Stimulated activated naive CD4-positive, alpha-beta T cell (primary cell): Measurements from ENCODE around the gene PRRG1.
"Not testable (repeated sequence)": the region's sequence is repeated elsewhere in the genome, so short reads cannot be mapped to it uniquely, and the experiment has no call there.

Experiments used
- DNase-seq, 6 experiments: peaks; one replicate each; lab custom pipeline; 2025; lab: John Stamatoyannopoulos, UW

Gene PRRG1

DNA sequence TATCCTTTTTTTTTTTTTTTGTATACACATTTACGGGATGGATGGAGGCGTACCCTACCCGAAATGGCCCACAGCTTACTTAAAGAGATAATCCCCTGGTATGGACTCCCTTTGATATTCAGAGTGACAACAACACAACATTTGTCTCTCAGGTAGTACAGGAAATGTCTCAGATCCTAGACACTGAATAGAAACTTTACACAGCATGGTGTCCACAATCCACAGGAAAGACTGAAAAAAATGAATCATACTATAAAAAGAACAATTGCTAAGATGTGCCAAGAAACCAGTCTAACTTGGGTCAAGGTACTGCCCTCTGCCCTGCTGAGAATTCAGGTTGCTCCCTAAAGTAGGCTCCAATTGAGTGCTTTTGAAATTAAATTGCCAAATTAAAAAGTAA is 121.5 kb downstream of the PRRG1 start:
- no peak for DNase-seq

DNA sequence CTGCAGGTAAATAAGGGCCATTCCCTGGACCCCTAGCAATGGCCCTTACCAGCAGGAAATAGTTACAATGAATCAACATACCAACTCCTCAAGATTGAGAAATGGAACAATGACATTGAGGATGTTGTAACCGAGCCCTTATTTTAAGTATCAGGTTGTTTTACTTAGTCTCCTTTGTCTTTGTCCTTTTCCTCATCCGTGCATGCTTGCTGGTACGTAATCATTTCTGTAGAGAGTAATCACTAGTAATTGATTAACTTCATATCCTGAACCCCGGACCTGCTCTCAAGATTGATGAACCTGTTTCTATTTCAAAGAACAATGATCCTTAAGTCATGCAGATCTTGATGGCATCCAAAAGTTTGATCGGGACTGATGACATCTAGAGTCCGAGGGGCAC is 123.7 kb downstream of the PRRG1 start:
- no peak for DNase-seq

DNA sequence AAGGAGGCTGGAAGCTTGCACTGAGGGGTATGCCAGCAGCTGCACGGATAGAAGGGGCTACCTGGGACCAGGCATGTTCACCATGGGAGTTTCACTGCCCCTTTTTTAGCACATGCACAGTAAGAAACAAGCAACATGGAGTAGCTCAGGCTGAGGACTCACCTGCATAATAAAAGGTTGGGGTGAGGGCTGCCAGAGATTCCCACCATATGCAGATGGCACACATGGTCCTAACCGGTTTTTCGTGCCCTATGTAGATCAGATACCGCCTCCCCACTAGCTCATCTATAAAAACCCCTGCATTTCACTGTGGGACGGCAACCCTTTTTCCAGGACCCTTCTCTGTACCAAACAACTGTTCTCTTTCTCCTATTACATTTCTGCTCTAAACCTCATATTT is 125.3 kb downstream of the PRRG1 start:
- DNase-seq: no peak

DNA sequence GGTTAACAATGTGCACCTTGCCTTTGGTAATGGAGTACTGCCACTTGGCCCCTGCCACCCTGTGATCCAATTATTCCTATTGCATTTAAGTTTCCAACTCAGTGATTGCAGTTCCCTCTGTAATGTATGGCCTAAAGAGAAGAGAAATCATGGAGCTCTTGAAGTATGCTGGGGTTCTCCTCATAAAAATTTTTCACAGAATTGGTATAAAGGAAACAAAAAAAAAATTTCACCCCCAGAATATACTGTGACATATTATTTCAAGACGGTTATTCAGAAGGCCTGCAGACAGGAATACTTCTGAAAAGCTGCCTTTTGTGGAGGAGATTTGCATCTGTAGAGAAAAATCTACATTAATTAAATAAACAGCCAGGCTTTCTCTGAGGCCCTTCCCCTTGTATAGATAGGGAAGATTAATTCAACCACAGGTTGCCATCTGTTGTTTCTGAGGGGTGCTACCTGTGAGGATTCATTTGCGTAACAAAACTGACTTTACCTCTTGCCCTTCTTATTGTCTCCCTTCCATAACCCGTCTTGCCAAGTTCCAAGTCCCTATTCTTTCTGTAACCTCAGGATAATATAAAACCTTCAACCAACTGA is 127.5 kb downstream of the PRRG1 start:
- DNase-seq: no peak

DNA sequence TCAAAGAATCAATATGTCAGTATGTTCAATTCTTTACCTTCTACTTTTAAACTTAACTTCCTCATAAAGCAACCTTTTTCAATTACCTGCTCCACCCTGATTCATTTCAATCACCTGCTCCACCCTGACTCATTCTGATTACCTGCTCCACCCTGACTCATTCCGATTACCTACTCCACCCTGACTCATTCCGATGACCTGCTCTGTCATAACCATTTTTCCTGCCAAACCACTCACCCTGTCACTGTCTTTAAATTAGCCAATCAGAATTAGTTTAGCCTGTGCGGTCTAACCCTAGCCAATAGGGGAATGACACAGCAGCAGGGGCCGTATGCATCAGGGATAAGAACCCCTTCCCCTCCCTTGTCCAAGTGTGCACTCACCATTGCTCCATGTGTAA is 135.2 kb downstream of the PRRG1 start:
- DNase-seq: not testable (repeated sequence)

DNA sequence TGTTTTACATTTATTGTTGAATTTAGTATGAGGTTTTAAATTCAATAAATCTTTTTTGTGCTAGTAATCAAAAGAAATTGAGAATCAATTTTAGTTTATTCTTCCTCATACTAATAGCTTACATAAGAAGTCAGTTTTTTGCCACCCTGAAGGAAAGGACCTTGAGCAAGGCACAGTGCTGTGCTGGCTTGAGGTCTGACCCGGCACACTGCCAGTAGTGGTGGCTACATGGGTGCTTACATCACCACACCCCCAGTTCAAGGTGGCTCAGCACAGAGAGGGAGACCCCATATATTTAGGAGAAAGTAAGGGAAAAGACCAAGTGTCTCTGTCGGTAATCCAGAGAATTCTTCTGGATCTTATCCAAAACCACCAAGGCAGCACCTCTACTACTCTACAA is 136.3 kb downstream of the PRRG1 start:
- DNase-seq: no peak

DNA sequence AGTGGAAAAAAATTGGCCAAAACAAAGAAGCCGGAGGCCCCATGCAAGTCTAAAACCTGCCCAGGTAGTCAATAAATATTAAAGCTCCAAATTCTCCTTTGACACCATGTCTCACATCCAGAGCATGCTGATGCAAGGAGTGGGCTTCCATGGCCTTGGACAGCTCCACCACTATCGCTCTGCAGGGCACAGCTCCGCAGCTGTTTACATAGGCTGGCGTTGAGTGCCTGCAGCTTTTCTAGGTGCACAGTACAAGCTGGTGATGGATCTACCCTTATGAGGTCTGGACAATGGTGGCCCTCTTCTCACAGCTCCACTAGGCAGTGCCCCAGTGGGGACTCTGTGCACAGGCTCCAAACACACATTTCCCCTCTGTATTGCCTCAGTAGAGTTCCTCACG is 138.1 kb downstream of the PRRG1 start:
- DNase-seq: no peak

DNA sequence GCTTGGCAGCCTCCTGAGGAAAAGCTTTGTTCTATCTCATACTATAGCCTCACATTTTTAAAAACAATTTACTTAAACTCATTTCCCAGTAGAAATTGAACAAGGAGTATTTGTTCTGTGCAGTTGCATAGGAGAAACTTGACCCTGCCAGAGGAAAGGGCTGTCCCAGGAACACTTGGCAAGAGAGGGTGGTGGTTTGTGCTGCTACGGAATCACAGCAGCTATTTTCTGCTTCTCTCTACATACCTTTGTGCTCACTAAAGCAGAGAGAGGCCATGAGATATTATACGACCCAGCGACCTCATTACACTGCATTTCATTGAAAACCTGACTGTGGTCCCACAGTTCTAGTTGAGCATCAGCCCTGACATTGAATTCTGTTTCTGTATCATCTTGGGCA is 139.2 kb downstream of the PRRG1 start:
- no peak for DNase-seq

DNA sequence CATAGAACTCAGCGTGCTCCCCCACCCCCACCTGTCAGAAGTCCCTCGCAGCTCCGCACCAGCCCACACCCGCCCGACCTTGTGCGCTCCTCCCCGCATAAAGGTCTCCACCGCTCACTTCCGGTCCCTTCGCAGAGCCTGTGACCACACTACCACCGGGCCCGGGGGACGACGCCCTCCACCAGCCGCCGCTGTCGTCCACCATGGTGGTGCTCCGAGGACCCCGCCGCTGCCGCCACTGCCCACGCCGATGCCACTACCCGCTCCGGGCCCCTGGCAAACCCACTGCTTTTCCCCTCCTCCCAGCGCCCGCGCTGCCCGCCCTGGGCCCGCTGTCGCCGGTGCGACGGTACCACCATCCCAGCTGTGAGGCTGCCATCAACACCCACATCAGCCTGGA is 142.5 kb downstream of the PRRG1 start:
- no peak for DNase-seq

DNA sequence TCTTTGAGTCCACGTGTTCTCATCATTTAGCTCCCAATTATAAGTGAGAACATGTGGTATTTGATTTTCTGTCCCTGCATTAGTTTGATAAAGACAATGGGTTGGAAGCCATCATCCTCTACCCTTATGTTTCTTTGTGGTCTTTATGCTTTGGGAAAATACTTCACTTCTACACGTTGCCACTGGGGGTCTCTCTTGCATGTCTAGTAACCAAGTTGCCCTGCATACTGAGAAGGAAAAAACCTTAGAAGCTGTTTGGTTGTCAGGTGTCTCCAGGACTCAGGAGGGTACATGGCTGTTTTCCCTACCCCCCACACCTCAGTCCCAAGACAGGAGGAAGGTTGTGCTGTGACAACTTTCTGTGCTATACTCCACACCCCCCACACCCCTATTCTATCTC is 146.6 kb downstream of the PRRG1 start:
- not testable (repeated sequence) for DNase-seq

DNA sequence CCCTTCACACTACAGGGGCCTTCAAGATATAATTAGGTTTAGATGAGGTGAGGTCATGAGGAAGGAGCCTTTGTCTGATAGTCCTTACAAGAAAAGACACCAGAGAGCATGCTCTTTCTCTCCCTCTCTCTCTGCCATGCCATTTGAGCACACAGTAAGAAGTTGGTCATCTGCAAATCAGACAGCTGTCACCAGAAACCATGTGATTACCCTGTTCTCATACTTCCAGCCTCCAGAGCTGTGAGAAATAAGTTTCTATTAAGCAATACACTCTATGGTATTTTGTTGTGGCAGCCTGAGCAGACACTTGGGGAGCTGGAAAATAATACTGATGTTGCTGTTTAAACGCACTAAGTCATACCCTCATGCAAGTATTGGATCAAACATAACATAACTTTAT is 148.0 kb downstream of the PRRG1 start:
- not testable (repeated sequence) for DNase-seq

DNA sequence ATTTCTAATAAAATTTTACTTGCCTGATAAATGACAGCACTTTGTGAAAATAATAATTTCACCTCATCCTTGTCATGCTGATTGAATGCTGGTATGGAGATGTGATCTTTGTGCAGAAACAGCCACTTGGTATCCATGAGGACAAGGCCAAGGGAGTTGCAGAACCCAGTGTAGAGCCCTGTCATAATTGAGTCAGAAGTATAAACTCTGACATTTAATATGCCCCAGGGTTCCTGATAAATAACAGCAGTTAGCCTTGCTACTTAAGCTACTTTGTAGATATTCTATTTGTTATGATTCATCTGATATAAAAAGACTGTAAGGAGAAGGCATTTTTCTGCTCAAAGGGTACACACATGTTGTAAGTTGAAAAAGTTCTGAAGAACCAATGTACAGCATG is 149.2 kb downstream of the PRRG1 start:
- not testable (repeated sequence) for DNase-seq

DNA sequence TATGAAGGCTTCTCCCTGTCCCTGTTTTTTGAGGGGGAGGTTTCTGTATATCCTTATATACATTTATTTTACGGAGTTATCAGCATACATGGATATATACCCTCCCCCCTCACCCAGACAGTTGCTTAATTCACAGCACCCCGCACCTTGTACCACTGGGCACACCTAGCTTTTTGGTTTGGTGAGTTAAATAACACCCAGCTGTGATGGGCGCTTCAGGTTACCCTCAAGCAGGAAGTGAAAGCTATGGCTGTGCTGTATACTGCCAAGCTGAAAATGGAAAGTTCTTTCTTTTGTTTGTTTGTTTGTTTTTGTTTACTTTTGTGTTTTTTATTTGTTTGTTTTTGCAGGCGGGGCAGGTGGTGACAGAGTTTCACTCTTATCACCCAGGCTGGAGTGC is 150.5 kb downstream of the PRRG1 start:
- not testable (repeated sequence) for DNase-seq

DNA sequence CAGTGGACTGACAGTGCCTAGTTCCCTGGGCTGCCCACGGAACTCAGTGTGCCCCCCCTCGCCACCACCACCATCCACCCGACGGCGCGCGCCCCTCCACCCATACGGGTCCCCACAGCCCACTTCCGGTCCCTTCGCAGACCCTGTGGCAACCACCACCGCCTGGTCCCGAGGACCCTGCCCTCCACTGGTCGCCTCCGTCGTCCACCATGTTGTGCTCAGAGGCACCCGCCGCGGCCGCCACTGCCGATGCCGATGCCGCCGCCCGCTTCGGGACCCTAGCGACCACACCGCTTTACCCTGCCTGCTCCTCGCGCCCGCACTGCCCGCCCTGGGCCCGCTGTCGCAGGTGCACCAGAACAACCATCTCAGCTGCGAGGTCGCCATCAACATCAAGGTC is 155.8 kb downstream of the PRRG1 start:
- DNase-seq: no peak
